ENCODE measurements around the gene EAF2. TPM values are rescaled to one million over a fixed set of nuclear protein-coding genes. Genes with fewer than 3 reads are reported as not detected.
"Not testable (repeated sequence)": the region's sequence is repeated elsewhere in the genome, so short reads cannot be mapped to it uniquely, and the experiment has no call there.

EAF2 gene
- total RNA-seq, 4 donors from 2014 or later, result 3.7 to 8.9 (median 6.1) TPM

DNA sequence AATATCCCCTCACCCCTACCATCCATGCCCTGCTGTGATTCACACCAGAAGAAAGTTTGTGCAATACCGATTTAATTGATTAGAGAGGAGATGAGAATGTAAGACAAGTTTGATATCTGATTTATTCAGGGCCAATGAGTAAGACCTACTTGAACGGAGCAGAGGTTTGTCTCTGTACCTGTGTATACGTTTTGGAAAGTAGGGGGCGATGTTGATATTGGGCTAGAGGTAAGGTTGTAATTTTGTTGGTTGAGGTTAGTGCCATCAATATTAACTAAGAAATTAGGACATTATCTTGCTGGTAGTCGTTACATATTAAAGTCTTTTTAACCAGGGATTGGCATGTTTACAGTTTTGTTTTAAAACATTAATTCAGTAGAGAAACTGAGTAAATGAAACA lies 20.5 kb downstream of the EAF2 start:
- ATAC-seq (ENCODE audit: low FRiP score), result no peak
- TF ChIP-seq, protein P1, sequence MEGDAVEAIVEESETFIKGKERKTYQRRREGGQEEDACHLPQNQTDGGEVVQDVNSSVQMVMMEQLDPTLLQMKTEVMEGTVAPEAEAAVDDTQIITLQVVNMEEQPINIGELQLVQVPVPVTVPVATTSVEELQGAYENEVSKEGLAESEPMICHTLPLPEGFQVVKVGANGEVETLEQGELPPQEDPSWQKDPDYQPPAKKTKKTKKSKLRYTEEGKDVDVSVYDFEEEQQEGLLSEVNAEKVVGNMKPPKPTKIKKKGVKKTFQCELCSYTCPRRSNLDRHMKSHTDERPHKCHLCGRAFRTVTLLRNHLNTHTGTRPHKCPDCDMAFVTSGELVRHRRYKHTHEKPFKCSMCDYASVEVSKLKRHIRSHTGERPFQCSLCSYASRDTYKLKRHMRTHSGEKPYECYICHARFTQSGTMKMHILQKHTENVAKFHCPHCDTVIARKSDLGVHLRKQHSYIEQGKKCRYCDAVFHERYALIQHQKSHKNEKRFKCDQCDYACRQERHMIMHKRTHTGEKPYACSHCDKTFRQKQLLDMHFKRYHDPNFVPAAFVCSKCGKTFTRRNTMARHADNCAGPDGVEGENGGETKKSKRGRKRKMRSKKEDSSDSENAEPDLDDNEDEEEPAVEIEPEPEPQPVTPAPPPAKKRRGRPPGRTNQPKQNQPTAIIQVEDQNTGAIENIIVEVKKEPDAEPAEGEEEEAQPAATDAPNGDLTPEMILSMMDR (IDR thresholded peaks at IDR 0.05), result no peak
- DNase-seq (ENCODE audit: low spot score), result no peak

DNA sequence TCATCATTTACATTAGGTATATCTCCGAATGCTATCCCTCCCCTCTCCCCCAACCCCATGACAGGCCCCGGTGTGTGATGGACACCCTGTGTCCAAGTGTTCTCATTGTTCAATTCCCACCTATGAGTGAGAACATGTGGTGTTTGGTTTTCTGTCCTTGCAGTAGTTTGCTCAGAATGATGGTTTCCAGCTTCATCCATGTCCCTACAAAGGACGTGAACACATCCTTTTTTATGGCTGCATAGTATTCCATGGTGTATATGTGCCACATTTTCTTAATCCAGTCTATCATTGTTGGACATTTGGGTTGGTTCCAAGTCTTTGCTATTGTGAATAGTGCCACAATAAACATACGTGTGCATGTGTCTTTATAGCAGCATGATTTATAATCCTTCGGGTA lies 22.8 kb downstream of the EAF2 start:
- DNase-seq (ENCODE audit: low spot score); ATAC-seq (ENCODE audit: low FRiP score): not testable (repeated sequence)

DNA sequence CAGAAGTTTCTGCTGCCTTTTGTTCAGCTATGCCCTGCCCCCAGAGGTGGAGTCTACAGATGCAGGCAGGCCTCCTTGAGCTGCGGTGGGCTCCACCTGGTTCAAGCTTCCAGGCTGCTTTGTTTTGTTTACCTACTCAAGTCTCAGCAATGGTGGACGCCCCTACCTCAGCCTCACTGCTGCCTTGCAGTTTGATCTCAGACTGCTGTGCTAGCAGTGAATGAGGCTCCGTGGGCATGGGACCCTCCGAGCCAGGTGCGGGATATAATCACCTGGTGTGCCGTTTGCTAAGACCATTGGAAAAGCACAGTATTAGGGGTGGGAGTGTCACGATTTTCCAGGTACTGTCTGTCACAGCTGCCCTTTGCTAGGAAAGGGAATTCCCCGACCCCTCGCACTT lies 28.2 kb downstream of the EAF2 start:
- ATAC-seq (ENCODE audit: low FRiP score); DNase-seq (ENCODE audit: low spot score): not testable (repeated sequence)

DNA sequence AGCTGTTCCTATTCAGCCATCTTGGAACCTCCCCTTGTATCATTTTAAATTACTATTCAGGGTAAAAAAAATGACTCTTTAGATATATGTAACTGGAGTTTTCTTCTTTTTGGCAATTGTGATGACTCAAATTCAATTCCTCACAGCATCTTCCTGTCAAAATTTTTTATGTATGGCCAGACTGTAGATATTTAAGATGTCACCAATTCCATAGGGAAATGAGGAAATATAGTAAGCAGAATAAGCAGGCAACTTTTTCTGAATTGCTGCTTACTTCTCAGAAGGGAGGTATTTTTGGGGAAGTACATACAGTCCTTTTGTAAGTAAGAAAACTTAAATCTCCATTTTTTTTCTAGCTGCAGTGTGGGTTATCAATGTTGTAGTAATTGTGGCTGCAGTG lies 28.8 kb downstream of the EAF2 start:
- TF ChIP-seq, protein P1 (IDR thresholded peaks at IDR 0.05), result no peak
- ATAC-seq (ENCODE audit: low FRiP score) (no peak), DNase-seq (ENCODE audit: low spot score) (no peak)

DNA sequence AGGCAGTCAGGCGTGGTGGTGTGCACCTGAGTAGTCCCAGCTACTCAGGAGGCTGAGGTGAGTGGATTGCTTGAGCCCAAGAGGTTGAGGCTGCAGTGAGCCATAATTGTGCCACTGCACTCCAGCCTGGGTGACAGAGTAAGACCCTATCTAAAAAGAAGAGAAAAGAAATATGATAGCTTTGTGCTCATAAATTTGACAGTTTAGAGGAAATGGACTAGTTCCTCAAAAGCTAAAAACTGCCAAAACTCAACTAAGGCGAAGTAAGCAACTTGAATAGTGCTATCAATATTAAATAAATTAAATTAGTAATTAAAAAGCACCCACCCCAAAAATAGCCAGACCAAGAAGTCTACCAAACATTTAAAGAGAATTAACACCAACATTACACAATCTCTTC lies 34.7 kb downstream of the EAF2 start:
- DNase-seq (ENCODE audit: low spot score) (no peak), ATAC-seq (ENCODE audit: low FRiP score) (no peak)
- TF ChIP-seq, protein P1 (IDR thresholded peaks at IDR 0.05), result no peak

DNA sequence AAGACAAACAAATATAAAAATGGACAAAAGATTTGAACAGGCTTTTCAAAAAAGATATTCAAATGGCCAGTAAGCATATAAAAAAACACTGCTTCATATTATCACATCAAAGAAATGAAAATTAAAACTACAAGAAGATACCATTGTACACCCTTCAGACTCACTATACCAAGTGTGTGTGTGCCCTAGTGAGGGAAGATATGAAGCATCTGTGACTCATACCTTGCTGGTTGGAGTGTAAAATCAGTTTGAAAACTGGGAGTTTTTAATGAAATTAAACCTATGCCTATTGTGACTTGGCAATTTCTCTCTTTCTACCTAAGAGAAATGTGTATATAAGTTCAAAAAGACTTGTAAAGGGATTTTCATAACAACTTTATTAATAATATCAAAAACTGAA lies 35.7 kb downstream of the EAF2 start:
- DNase-seq (ENCODE audit: low spot score), result no peak
- TF ChIP-seq, protein P1 (IDR thresholded peaks at IDR 0.05), result no peak
- no peak for ATAC-seq (ENCODE audit: low FRiP score)

DNA sequence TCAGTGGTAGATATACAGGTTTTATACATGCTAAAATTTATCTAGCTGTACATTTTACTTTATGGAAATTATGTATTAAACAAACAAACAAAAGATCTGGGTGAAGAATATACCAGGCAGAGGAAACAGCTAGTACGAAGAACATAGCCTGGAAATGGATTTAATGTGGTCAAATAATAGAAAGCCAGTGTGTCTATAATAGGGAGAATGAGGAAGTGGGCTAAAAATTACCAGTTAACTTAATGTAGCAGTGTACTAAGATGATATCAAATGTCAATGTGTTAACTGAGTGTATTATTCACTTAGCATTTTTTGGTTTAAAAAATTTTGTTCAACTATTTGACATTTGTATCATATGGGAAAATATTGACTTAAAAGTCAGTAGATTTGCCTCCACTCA lies 36.4 kb downstream of the EAF2 start:
- DNase-seq (ENCODE audit: low spot score) (no peak), ATAC-seq (ENCODE audit: low FRiP score) (no peak)
- TF ChIP-seq, protein P1 (IDR thresholded peaks at IDR 0.05), result no peak

DNA sequence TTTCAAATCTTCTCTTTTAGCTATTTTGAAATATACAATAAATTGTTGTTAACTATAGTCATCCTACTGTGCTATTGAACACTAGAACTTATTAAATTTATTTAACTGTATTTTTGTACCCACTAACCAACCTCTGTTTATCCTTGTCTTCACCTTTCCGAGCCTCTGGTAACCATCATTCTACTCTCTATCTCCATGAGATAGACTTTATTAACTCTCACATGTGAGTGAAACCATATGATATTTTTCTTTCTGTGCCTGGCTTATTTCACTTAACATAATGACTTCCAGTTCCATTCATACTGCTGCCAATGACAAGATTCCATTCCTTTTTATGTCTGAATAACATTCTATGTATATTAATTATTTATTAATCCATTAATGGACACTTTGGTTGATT lies 43.4 kb downstream of the EAF2 start:
- DNase-seq (ENCODE audit: low spot score) (no peak), ATAC-seq (ENCODE audit: low FRiP score) (no peak)
- TF ChIP-seq, protein P1 (IDR thresholded peaks at IDR 0.05), result no peak

Measured in omental fat pad (tissue), 4 donors.